Ascending aorta (tissue), 2 donors: ENCODE measurements around the gene ZP1. TPM values are rescaled to one million over a fixed set of nuclear protein-coding genes. Genes with fewer than 3 reads are reported as not detected.

ENCODE experiments used
- DNase-seq, 2 donors: peaks; one replicate each; pipeline ENCODE4 v3.0.0-alpha.2; 2019; ENCODE audit warnings: low spot score in 2 of 2
- H3K27ac ChIP-seq, 2 donors: fragments of 200-600 bp; sonication (generic); one replicate each; pipeline ENCODE4 v1.5.1; 2016 to 2017; ENCODE audit warnings: mild to moderate bottlenecking in 1 of 2
- H3K27me3 ChIP-seq: fragments of 200-600 bp; sonication (generic); one replicate; pipeline ENCODE4 v1.5.1; 2017
- H3K36me3 ChIP-seq, 2 donors: fragments of 200-600 bp; sonication (generic); one replicate each; pipeline ENCODE4 v1.5.1; 2016
- H3K4me1 ChIP-seq, 2 donors: fragments of 200-600 bp; sonication (generic); one replicate each; pipeline ENCODE4 v1.5.1; 2016 to 2017; ENCODE audit warnings: mild to moderate bottlenecking in 1 of 2
- H3K4me3 ChIP-seq, 2 donors: fragments of 200-600 bp; sonication (generic); one replicate each; pipeline ENCODE4 v1.5.1; 2016 to 2017; ENCODE audit warnings: mild to moderate bottlenecking in 1 of 2
- H3K9me3 ChIP-seq, 2 donors: fragments of 200-600 bp; sonication (generic); one replicate each; pipeline ENCODE4 v1.5.1; 2016
- intact Hi-C: fragments of 100-400 bp; cut with DNase I; formaldehyde crosslinking; loops from one replicate; pipeline ENCODE4 v1.15.1; 2023
- total RNA-seq: library from RNA; depleted of rRNA; stranded (reverse); fragments of >200 nt; gene quantifications from one replicate; pipeline ENCODE4 v1.1.0, GENCODE V29; 2016
- TF ChIP-seq, protein P1 (sequence below), 3 experiments: fragments of 200-600 bp in 2 of 3; fragments of 450-650 bp in 1 of 3; sonication (generic) in 2 of 3; IDR thresholded peaks; one replicate each; pipeline ENCODE4 v1.5.1; 2016 to 2019; ENCODE audit warnings: antibody characterized with exemption in 3 of 3, mild to moderate bottlenecking in 1 of 3, moderate library complexity in 1 of 3

ZP1 gene
- total RNA-seq, 1 donor from 2014 or later, result not detected

DNA sequence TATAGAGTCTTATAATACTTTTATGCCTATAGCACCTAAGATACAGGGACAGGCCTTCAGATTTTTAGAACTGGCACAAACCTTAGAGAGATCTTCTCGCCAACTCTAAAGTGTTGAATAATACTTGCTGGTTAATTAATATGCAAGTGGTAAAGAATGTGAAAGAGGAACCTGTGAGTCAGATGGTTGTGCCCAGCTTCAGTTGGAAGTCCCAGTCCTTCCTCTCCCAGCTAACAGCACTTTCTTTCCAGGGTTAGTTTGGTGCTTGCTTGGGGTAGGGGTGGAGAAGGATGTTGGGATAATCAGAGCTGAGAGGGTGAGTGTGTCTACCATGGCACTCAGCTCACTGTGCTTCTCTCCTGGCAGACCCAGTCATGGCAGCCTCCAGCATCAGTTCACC lies 52.0 kb downstream of the ZP1 start:
- Histone ChIP-seq H3K27me3 (no peaks in the 10 kb centered on the region), H3K4me1 (peaks cover 0 to 24% of the 10 kb centered on the region in 2 donors), H3K27ac (no peak overlapping the region), H3K4me3 (no peak overlapping the region), H3K9me3 (no peaks in the 10 kb centered on the region), H3K36me3 (peaks cover 33 to 40% of the 10 kb centered on the region in 2 donors)
- TF ChIP-seq, protein P1, sequence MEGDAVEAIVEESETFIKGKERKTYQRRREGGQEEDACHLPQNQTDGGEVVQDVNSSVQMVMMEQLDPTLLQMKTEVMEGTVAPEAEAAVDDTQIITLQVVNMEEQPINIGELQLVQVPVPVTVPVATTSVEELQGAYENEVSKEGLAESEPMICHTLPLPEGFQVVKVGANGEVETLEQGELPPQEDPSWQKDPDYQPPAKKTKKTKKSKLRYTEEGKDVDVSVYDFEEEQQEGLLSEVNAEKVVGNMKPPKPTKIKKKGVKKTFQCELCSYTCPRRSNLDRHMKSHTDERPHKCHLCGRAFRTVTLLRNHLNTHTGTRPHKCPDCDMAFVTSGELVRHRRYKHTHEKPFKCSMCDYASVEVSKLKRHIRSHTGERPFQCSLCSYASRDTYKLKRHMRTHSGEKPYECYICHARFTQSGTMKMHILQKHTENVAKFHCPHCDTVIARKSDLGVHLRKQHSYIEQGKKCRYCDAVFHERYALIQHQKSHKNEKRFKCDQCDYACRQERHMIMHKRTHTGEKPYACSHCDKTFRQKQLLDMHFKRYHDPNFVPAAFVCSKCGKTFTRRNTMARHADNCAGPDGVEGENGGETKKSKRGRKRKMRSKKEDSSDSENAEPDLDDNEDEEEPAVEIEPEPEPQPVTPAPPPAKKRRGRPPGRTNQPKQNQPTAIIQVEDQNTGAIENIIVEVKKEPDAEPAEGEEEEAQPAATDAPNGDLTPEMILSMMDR (IDR thresholded peaks at IDR 0.05), result no peak
- DNase-seq, result no peak
- intact Hi-C loops, result loop anchor here (5.0 kb wide), 2 partner anchors 33 to 208 kb away; partner anchors contain the start of gene SLC15A3

DNA sequence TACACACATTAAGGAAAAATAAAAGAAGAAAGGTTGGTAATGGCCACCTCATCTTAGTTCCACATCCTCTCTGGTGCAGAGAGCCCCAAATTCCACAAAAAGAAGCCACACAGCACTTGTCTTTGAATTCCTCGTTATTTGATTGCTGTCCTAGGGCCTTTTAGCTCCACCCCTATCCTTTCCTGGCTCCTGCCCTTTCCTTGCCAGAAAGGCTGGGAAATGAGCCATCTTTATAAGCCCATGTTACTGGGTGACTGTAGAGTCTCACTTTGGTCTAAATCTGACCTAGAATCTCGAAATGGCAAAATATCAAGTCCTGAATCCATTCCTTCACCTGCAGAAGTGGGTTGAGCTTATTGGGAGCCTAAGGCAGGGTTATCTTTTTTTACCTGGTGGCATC lies 52.6 kb downstream of the ZP1 start:
- Histone ChIP-seq H3K27me3 (no peaks in the 10 kb centered on the region), H3K4me1 (peaks cover 6 to 30% of the 10 kb centered on the region in 2 donors), H3K27ac (no peak overlapping the region), H3K36me3 (peaks cover 33 to 40% of the 10 kb centered on the region in 2 donors), H3K9me3 (no peaks in the 10 kb centered on the region), H3K4me3 (no peak overlapping the region)
- TF ChIP-seq, protein P1 (IDR thresholded peaks at IDR 0.05), result no peak
- DNase-seq, result no peak
- intact Hi-C loops, result loop anchor here (5.0 kb wide), 2 partner anchors 32 to 207 kb away; partner anchors contain the start of gene SLC15A3

DNA sequence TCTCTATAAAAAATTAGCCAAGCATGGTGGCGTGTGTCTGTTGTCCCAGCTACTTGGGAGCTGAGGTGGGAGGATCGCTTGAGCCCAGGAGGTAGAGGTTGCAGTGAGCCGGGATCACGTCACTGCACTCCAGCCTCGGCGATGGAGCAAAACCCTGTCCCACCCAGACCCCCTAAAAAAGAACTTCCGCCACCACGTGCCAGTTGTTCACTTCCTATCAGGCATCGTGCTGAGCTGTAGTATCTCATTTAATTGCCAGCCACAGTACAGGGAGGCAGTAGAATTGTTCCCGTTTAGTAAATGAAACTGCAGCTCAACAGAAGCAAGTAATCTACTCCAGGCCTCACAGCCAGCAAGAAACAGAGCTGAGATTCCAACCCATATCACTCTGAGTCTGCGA lies 53.9 kb downstream of the ZP1 start:
- Histone ChIP-seq H3K27ac (no peak overlapping the region), H3K27me3 (no peaks in the 10 kb centered on the region), H3K9me3 (no peaks in the 10 kb centered on the region), H3K36me3 (peaks cover 33 to 40% of the 10 kb centered on the region in 2 donors), H3K4me3 (no peak overlapping the region), H3K4me1 (peaks cover 8 to 23% of the 10 kb centered on the region in 2 donors)
- TF ChIP-seq, protein P1 (IDR thresholded peaks at IDR 0.05), result no peak
- no peak for DNase-seq
- intact Hi-C loops, result no loop called here

DNA sequence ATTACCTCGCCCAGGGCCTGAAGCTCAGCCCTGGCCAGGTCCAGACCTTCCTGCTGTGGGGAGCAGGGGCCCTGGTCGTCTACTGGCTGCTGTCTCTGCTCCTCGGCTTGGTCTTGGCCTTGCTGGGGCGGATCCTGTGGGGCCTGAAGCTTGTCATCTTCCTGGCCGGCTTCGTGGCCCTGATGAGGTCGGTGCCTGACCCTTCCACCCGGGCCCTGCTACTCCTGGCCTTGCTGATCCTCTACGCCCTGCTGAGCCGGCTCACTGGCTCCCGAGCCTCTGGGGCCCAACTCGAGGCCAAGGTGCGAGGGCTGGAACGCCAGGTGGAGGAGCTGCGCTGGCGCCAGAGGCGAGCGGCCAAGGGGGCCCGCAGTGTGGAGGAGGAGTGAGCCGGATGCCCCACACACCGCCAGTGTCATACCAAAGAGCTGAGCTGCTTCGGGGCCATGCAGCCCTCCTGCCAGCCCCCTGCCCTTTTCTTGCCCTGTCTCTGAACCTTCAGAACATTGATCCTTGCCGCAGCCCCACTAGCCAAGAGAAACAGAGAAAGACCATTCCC lies 54.5 kb downstream of the ZP1 start:
- DNase-seq, result no peak
- Histone ChIP-seq H3K27ac (no peak overlapping the region), H3K36me3 (peaks cover 33 to 40% of the 10 kb centered on the region in 2 donors), H3K27me3 (no peaks in the 10 kb centered on the region), H3K9me3 (no peaks in the 10 kb centered on the region), H3K4me3 (no peak overlapping the region), H3K4me1 (peaks cover 8 to 17% of the 10 kb centered on the region in 2 donors)
- intact Hi-C loops, result no loop called here
- TF ChIP-seq, protein P1 (IDR thresholded peaks at IDR 0.05), result no peak

DNA sequence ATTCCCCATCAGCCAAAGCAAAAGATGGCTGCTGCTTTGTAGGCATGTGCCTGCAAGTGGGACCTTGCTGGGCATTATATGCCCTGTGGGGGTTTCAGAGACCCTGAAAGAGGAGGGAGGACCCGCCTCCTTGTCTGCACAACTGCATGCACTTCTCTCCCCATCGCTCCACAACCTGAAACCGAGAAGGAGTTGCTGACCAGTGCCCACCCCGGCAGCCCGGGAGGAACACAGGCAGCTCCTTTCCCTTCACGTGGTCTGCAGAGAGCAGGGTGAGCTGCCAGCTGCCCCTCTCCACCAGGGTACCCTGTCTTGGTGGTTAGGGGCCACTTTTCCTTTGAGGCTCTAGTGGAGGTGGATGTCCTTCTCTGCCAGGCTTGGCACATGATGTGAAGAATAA lies 55.6 kb downstream of the ZP1 start:
- Histone ChIP-seq H3K36me3 (peaks cover 33 to 40% of the 10 kb centered on the region in 2 donors), H3K27me3 (no peaks in the 10 kb centered on the region), H3K4me3 (no peak overlapping the region), H3K4me1 (peaks cover 8 to 15% of the 10 kb centered on the region in 2 donors), H3K9me3 (no peaks in the 10 kb centered on the region), H3K27ac (no peak overlapping the region)
- TF ChIP-seq, protein P1 (IDR thresholded peaks at IDR 0.05), result no peak
- DNase-seq, result no peak
- intact Hi-C loops, result no loop called here
